Mesothelial cell of epicardium (in vitro differentiated cells): ENCODE data around the gene WDR1. TPM values are rescaled to one million over a fixed set of nuclear protein-coding genes. Genes with fewer than 3 reads are reported as not detected.

ENCODE experiments used
- DNase-seq, 2 experiments: peaks; one replicate each; pipeline ENCODE4 v3.0.0; 2021; ENCODE audit warnings: low spot score in 2 of 2; ENCODE audit not compliant: unreplicated experiment in 2 of 2
- H3K27ac Mint-ChIP-seq: 2 replicates; pipeline ENCODE4 v1.8.0; 2021; ENCODE audit warnings: mixed read lengths
- H3K27me3 Mint-ChIP-seq: 2 replicates; pipeline ENCODE4 v1.8.0; 2021; ENCODE audit warnings: low read depth, mixed read lengths
- H3K36me3 Mint-ChIP-seq: 2 replicates; pipeline ENCODE4 v1.8.0; 2021; ENCODE audit warnings: mixed read lengths
- H3K4me1 Mint-ChIP-seq: 2 replicates; pipeline ENCODE4 v1.8.0; 2021; ENCODE audit warnings: mixed read lengths
- H3K4me3 Mint-ChIP-seq: 2 replicates; pipeline ENCODE4 v1.8.0; 2021; ENCODE audit warnings: mild to moderate bottlenecking, moderate library complexity, mixed read lengths
- H3K9me3 Mint-ChIP-seq: 2 replicates; pipeline ENCODE4 v1.8.0; 2021; ENCODE audit warnings: mixed read lengths
- total RNA-seq: library from RNA; stranded (reverse); gene quantifications from 3 replicates; pipeline ENCODE4 v1.2.1, GENCODE V29; 2021
- TF ChIP-seq, protein P1 (sequence below): fragments of 200-600 bp; sonication (generic); IDR thresholded peaks from one replicate; pipeline ENCODE4 v1.5.0; 2021; ENCODE audit warnings: antibody characterized with exemption; ENCODE audit not compliant: unreplicated experiment

WDR1 gene
- total RNA-seq, 1 donor from 2014 or later: 229 TPM

GRCh38 chr4:10032625-10033024 lies 84.0 kb downstream of the WDR1 start:
- Mint-ChIP-seq H3K9me3 (no peaks in the 10 kb centered on the region), H3K27me3 (no peaks in the 10 kb centered on the region), H3K4me3 (no peak overlapping the region), H3K36me3 (no peaks in the 10 kb centered on the region), H3K27ac (peak overlapping the region; percentile 27), H3K4me1 (peaks cover 38% of the 10 kb centered on the region)
- TF ChIP-seq, protein P1, sequence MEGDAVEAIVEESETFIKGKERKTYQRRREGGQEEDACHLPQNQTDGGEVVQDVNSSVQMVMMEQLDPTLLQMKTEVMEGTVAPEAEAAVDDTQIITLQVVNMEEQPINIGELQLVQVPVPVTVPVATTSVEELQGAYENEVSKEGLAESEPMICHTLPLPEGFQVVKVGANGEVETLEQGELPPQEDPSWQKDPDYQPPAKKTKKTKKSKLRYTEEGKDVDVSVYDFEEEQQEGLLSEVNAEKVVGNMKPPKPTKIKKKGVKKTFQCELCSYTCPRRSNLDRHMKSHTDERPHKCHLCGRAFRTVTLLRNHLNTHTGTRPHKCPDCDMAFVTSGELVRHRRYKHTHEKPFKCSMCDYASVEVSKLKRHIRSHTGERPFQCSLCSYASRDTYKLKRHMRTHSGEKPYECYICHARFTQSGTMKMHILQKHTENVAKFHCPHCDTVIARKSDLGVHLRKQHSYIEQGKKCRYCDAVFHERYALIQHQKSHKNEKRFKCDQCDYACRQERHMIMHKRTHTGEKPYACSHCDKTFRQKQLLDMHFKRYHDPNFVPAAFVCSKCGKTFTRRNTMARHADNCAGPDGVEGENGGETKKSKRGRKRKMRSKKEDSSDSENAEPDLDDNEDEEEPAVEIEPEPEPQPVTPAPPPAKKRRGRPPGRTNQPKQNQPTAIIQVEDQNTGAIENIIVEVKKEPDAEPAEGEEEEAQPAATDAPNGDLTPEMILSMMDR: no peak
- DNase-seq: no peak

DNA sequence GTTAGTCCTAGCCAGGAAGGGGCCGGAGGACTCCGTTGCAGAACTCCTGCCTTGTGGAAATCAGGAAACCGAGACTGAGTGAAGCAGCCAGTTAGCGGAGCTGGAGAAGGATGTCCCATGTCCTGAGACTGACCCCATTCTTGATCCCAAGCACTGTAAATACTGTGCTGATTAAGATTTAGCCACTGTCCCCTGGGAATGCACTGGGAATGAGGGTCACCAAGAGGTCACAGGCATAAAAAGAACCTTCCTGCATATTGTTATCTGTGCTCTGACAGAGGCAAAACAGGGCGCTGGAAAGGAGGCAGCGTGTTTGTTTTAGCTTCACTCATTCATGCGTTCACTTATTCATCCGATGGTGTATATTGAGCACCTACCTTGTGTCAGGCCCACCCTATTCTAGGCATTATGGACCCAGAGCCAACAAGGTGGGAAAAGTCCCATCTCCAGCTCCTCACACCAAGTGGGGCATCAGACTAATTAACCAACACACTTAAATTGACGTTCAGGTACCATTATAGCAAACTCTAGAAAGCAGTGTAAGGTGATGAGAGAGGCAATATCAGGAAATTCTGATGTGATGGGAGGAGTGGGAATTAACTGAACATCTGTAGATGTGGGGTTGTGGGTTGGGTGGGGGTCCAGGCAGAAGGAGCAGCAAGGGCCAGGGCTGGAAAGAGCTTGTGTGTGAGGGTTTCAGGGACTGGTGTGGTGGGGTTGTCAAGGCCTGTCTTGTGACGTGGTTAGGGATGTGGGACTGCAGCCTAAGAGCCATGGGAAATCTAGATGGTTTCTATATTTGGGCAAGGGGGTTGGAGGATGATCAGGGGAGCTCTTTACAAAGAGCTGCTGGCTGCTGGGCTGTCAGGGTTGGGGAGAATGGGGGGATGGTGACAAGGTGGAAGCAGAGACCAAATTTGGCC lies 84.7 kb downstream of the WDR1 start:
- TF ChIP-seq, protein P1: no peak
- no peaks in the 10 kb centered on the region for H3K27me3 Mint-ChIP-seq
- peak overlapping the region; percentile 75 for H3K27ac Mint-ChIP-seq
- H3K36me3 Mint-ChIP-seq: no peaks in the 10 kb centered on the region
- peaks cover 38% of the 10 kb centered on the region for H3K4me1 Mint-ChIP-seq
- H3K4me3 Mint-ChIP-seq: no peak overlapping the region
- H3K9me3 Mint-ChIP-seq: no peaks in the 10 kb centered on the region
- no peak for DNase-seq

DNA sequence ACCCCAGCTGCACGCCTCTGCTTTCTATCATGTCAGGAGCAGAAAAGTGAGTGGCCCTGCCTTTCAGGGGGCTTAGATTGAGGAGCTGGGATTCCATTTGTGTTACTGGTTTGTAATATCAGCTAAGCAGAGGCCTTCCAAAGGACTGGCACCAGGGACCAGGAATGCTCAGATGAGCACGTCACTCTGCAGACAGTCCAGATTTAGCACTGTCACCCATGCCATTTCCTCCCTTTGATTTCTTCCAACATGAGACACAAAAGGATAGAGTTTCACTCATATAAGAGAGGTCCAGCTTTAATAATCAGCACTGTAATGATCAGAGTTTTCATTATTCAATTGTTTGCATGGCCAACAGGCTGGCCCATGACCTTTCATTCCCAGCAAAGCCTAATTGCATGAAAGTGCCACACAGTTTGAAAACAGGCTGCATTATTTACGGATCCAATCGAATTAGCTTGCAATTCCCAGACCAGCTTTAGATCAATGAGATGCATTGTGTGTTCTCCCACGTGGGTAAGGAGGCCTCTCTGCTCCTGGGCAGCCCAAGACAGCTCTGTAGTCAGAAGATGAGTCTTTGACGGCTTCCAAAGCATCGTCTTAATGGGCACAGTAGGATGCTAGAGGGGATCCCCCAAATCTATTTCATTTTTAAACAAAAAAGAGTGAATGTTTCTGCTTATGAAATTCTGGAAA lies 85.5 kb downstream of the WDR1 start:
- H3K4me3 Mint-ChIP-seq: no peak overlapping the region
- no peaks in the 10 kb centered on the region for H3K9me3 Mint-ChIP-seq
- TF ChIP-seq, protein P1: no peak
- peaks cover 38% of the 10 kb centered on the region for H3K4me1 Mint-ChIP-seq
- H3K27ac Mint-ChIP-seq: peak overlapping the region; percentile 75
- DNase-seq: no peak
- no peaks in the 10 kb centered on the region for H3K27me3 Mint-ChIP-seq
- H3K36me3 Mint-ChIP-seq: no peaks in the 10 kb centered on the region

GRCh38 chr4:10029403-10029802 lies 87.2 kb downstream of the WDR1 start:
- Mint-ChIP-seq H3K36me3 (no peaks in the 10 kb centered on the region), H3K4me3 (no peak overlapping the region), H3K9me3 (no peaks in the 10 kb centered on the region), H3K27ac (no peak overlapping the region), H3K4me1 (peaks cover 38% of the 10 kb centered on the region), H3K27me3 (no peaks in the 10 kb centered on the region)
- no peak for DNase-seq
- TF ChIP-seq, protein P1: no peak

DNA sequence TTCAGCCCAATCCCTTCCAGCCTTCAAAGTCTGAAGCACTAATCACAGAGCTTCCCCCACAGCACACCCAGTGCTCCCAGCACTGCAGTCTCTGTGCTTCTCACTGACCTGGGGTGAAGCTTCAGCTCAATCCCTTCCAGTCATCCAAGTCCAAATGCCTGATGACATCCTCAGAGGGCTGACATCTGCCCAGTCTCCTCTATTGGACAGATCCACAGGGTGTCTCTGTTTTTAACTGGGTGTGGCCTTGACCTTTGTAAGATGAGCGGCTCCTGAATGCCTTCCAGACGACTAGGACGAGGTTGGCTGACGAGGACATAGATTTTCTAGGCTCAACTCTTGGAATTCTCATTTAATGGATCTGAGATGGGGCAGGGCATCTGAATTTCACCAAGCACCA lies 87.7 kb downstream of the WDR1 start:
- Mint-ChIP-seq H3K27me3 (no peaks in the 10 kb centered on the region), H3K27ac (no peak overlapping the region), H3K4me1 (peaks cover 37% of the 10 kb centered on the region), H3K36me3 (no peaks in the 10 kb centered on the region), H3K4me3 (no peak overlapping the region), H3K9me3 (no peaks in the 10 kb centered on the region)
- DNase-seq: no peak
- TF ChIP-seq, protein P1: no peak
